Measurements from ENCODE around the gene NAT14. TPM values are rescaled to one million over a fixed set of nuclear protein-coding genes. Genes with fewer than 3 reads are reported as not detected.

NAT14 gene
- total and polyA plus RNA-seq, 5 experiments from 2014 or later = 4.1 to 10.4 (median 8.0) TPM

- DNase-seq (peak in 9 of 10 donors; percentile 95 to 98 (median 96)), ATAC-seq (peak; percentile 94 to 96)
- peaks cover 22 to 40% (median 30%) of the 10 kb centered on the region in 4 donors for H3K4me1 Mint-ChIP-seq
- H3K27me3 Mint-ChIP-seq = no peaks in the 10 kb centered on the region
- H3K27ac Mint-ChIP-seq = peak within 1 kb of the TSS; percentile 84 to 98 (median 94)
- peaks cover 0 to 5% (median 0%) of the 10 kb centered on the region in 3 donors for H3K36me3 Mint-ChIP-seq
- no peaks in the 10 kb centered on the region for H3K9me3 Mint-ChIP-seq
- H3K4me3 Mint-ChIP-seq = peak within 1 kb of the TSS; percentile 82 to 92 (median 90)
- POLR2A ChIA-PET = interaction anchor here (0.5 to 3.1 kb wide), 29 partner anchors 9 to 1609 kb away, joined by 3 to 24 read pairs (median 7); partner anchors contain the start of genes FIZ1, ISOC2, KMT5C and MYADM
These were observed 8.8 kb upstream of the NAT14 start, which contains the start of gene ZNF628 for GRCh38 chr19:55476100-55476775. TSS of gene ZNF628 (plus strand) at chr19:55476617. CDS start at chr19:55479911, 3,294 bp downstream.

- POLR2A ChIA-PET = interaction anchor here (2.1 to 3.1 kb wide), 3 partner anchors 7 to 219 kb away, joined by 9 to 20 read pairs (median 16); partner anchors contain the start of genes NAT14 and PPP6R1
- peak overlapping the region; percentile 53 to 88 (median 72) for H3K4me3 Mint-ChIP-seq
- no peak for ATAC-seq
These were observed 7.1 kb upstream of the NAT14 start for GRCh38 chr19:55477905-55478304.

GRCh38 chr19:55478364-55478763, 6.6 kb upstream of the NAT14 start:
- peak overlapping the region in 9 of 10 donors; percentile 8 to 96 (median 68) for H3K27ac Mint-ChIP-seq
- no peaks in the 10 kb centered on the region for H3K9me3 Mint-ChIP-seq
- ATAC-seq (no peak), DNase-seq (no peak)
- peaks cover 0 to 5% (median 0%) of the 10 kb centered on the region in 3 donors for H3K36me3 Mint-ChIP-seq
- H3K4me1 Mint-ChIP-seq = peaks cover 22 to 40% (median 30%) of the 10 kb centered on the region in 4 donors
- POLR2A ChIA-PET = no interaction called here
- H3K4me3 Mint-ChIP-seq = peak overlapping the region; percentile 54 to 88 (median 73)
- H3K27me3 Mint-ChIP-seq = no peaks in the 10 kb centered on the region

More at GRCh38 chr19:55477905-55478304, 7.1 kb upstream of the NAT14 start:
- Mint-ChIP-seq H3K9me3 (no peaks in the 10 kb centered on the region), H3K4me1 (peaks cover 22 to 40% (median 30%) of the 10 kb centered on the region in 4 donors), H3K27me3 (no peaks in the 10 kb centered on the region), H3K36me3 (peaks cover 0 to 5% (median 0%) of the 10 kb centered on the region in 3 donors), H3K27ac (peak overlapping the region in 9 of 10 donors; percentile 25 to 96 (median 68))
- DNase-seq = no peak

GRCh38 chr19:55479045-55479444, 5.9 kb upstream of the NAT14 start:
- peak overlapping the region in 9 of 10 donors; percentile 19 to 86 (median 46) for H3K4me3 Mint-ChIP-seq

GRCh38 chr19:55479451-55480230, 5.3 kb upstream of the NAT14 start:
- DNase-seq (no peak), ATAC-seq (no peak)
- Mint-ChIP-seq H3K27ac (peak overlapping the region in 8 of 10 donors; percentile 3 to 87 (median 60)), H3K4me1 (peaks cover 22 to 42% (median 31%) of the 10 kb centered on the region in 4 donors), H3K27me3 (no peaks in the 10 kb centered on the region), H3K36me3 (peaks cover 0 to 5% (median 0%) of the 10 kb centered on the region in 3 donors), H3K9me3 (no peaks in the 10 kb centered on the region), H3K4me3 (peak overlapping the region in 8 of 10 donors; percentile 10 to 86 (median 34))
- POLR2A ChIA-PET = no interaction called here

More at GRCh38 chr19:55479045-55479444, 5.9 kb upstream of the NAT14 start:
- peaks cover 0 to 5% (median 0%) of the 10 kb centered on the region in 3 donors for H3K36me3 Mint-ChIP-seq
- peak overlapping the region in 6 of 10 donors; percentile 14 to 87 (median 40) for H3K27ac Mint-ChIP-seq
- peaks cover 22 to 40% (median 30%) of the 10 kb centered on the region in 4 donors for H3K4me1 Mint-ChIP-seq
- no peaks in the 10 kb centered on the region for H3K9me3 Mint-ChIP-seq
- POLR2A ChIA-PET = no interaction called here
- no peak for ATAC-seq
- H3K27me3 Mint-ChIP-seq = no peaks in the 10 kb centered on the region
- no peak for DNase-seq

- H3K27me3 Mint-ChIP-seq = no peaks in the 10 kb centered on the region
- no peak overlapping the region for H3K27ac Mint-ChIP-seq
- H3K36me3 Mint-ChIP-seq = peaks cover 0 to 5% (median 0%) of the 10 kb centered on the region in 3 donors
- H3K9me3 Mint-ChIP-seq = no peaks in the 10 kb centered on the region
- peak in 1 of 10 donors; percentile 61 for DNase-seq
- ATAC-seq = no peak
- H3K4me1 Mint-ChIP-seq = peaks cover 26 to 46% (median 39%) of the 10 kb centered on the region in 4 donors
- no peak overlapping the region for H3K4me3 Mint-ChIP-seq
- POLR2A ChIA-PET = no interaction called here
These were observed 3.7 kb upstream of the NAT14 start for GRCh38 chr19:55481148-55481793.

GRCh38 chr19:55481794-55482155, 3.2 kb upstream of the NAT14 start:
- POLR2A ChIA-PET = no interaction called here
- Mint-ChIP-seq H3K36me3 (peaks cover 0 to 5% (median 0%) of the 10 kb centered on the region in 3 donors), H3K27me3 (no peaks in the 10 kb centered on the region), H3K27ac (no peak overlapping the region), H3K4me3 (no peak overlapping the region), H3K9me3 (no peaks in the 10 kb centered on the region), H3K4me1 (peaks cover 26 to 45% (median 39%) of the 10 kb centered on the region in 4 donors)
- DNase-seq (no peak), ATAC-seq (no peak)

GRCh38 chr19:55482156-55482961, 2.6 kb upstream of the NAT14 start:
- no peaks in the 10 kb centered on the region for H3K27me3 Mint-ChIP-seq
- POLR2A ChIA-PET = interaction anchor here (1.3 to 1.4 kb wide), 2 partner anchors 12 to 21 kb away, joined by 4 to 5 read pairs; partner anchors contain the start of gene ISOC2
- H3K4me1 Mint-ChIP-seq = peaks cover 24 to 39% (median 37%) of the 10 kb centered on the region in 4 donors
- H3K4me3 Mint-ChIP-seq = peak overlapping the region in 1 of 10 donors; percentile 36
- H3K9me3 Mint-ChIP-seq = no peaks in the 10 kb centered on the region
- no peak for ATAC-seq
- DNase-seq = no peak
- peaks cover 0 to 5% (median 0%) of the 10 kb centered on the region in 3 donors for H3K36me3 Mint-ChIP-seq
- no peak overlapping the region for H3K27ac Mint-ChIP-seq

GRCh38 chr19:55482967-55483705, 1.9 kb upstream of the NAT14 start:
- peaks cover 20 to 33% (median 33%) of the 10 kb centered on the region in 4 donors for H3K4me1 Mint-ChIP-seq
- peak overlapping the region in 1 of 10 donors; percentile 36 for H3K4me3 Mint-ChIP-seq

GRCh38 chr19:55483706-55484592, 1.0 kb upstream of the NAT14 start:
- Mint-ChIP-seq H3K27ac (peak overlapping the region in 4 of 10 donors; percentile 44 to 95 (median 70)), H3K9me3 (no peaks in the 10 kb centered on the region), H3K27me3 (no peaks in the 10 kb centered on the region), H3K4me1 (peaks cover 13 to 25% (median 25%) of the 10 kb centered on the region in 4 donors), H3K4me3 (peak overlapping the region; percentile 26 to 79 (median 64)), H3K36me3 (peaks cover 0 to 5% (median 0%) of the 10 kb centered on the region in 3 donors)
- POLR2A ChIA-PET = interaction anchor here (0.6 to 2.1 kb wide), 7 partner anchors 8 to 171 kb away, joined by 3 to 20 read pairs (median 5); partner anchors contain the start of genes CCDC106, ISOC2, U2AF2 and ZNF628
- ATAC-seq (no peak), DNase-seq (no peak)

More at GRCh38 chr19:55482967-55483705, 1.9 kb upstream of the NAT14 start:
- H3K27ac Mint-ChIP-seq = peak overlapping the region in 1 of 10 donors; percentile 48
- H3K9me3 Mint-ChIP-seq = no peaks in the 10 kb centered on the region
- ATAC-seq (no peak), DNase-seq (peak in 1 of 10 donors; percentile 62)
- POLR2A ChIA-PET = interaction anchor here (1.3 to 1.8 kb wide), 4 partner anchors 10 to 171 kb away, joined by 4 to 6 read pairs (median 5); partner anchors contain the start of genes ISOC2 and U2AF2
- no peaks in the 10 kb centered on the region for H3K27me3 Mint-ChIP-seq
- H3K36me3 Mint-ChIP-seq = peaks cover 0 to 5% (median 0%) of the 10 kb centered on the region in 3 donors
